ENCODE results near the gene TRIM23.

GRCh38 chr5:65625743-65626142, 1.6 kb upstream of the TRIM23 start:
- TF ChIP-seq CTCF (IDR thresholded peaks at IDR 0.05), result no peak
- TF ChIP-seq EZH2 (IDR thresholded peaks at IDR 0.05; ENCODE audit: borderline replicate concordance, insufficient read depth, low read depth, low read length, poor library complexity, severe bottlenecking), result no peak

Measured in B cell (primary cell).